ENCODE measurements around the gene BATF. TPM values are rescaled to one million over a fixed set of nuclear protein-coding genes. Genes with fewer than 3 reads are reported as not detected.

BATF gene
- total RNA-seq, 1 donor from 2014 or later, result not detected

DNA sequence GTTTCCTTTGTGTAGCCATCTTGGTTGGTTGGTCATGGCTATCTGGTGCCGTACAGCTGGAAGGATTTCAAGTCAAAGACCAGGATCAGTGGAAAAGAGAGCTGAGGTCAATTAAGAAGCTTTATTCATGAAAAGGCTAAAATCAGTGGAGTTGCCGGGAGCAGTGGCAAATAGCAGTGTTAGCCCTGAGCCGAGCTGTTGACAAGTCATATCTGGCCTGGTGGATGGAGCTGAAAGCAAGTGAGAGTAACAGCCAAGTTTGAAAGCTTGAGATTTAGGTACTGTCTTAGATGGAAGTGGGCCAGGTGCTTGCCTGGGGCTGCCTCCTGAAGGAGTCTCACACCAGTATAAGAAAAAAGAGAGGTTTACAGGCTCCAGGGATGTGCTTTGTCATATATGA lies 9.0 kb downstream of the BATF start:
- TF ChIP-seq, protein P1, sequence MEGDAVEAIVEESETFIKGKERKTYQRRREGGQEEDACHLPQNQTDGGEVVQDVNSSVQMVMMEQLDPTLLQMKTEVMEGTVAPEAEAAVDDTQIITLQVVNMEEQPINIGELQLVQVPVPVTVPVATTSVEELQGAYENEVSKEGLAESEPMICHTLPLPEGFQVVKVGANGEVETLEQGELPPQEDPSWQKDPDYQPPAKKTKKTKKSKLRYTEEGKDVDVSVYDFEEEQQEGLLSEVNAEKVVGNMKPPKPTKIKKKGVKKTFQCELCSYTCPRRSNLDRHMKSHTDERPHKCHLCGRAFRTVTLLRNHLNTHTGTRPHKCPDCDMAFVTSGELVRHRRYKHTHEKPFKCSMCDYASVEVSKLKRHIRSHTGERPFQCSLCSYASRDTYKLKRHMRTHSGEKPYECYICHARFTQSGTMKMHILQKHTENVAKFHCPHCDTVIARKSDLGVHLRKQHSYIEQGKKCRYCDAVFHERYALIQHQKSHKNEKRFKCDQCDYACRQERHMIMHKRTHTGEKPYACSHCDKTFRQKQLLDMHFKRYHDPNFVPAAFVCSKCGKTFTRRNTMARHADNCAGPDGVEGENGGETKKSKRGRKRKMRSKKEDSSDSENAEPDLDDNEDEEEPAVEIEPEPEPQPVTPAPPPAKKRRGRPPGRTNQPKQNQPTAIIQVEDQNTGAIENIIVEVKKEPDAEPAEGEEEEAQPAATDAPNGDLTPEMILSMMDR (conservative IDR thresholded peaks at IDR 0.05; ENCODE audit: low read depth, low read length), result no peak
- H3K4me3 ChIP-seq (ENCODE audit: low read depth, low read length), result no peak overlapping the region
- DNase-seq (ENCODE audit: low read depth), result no peak

DNA sequence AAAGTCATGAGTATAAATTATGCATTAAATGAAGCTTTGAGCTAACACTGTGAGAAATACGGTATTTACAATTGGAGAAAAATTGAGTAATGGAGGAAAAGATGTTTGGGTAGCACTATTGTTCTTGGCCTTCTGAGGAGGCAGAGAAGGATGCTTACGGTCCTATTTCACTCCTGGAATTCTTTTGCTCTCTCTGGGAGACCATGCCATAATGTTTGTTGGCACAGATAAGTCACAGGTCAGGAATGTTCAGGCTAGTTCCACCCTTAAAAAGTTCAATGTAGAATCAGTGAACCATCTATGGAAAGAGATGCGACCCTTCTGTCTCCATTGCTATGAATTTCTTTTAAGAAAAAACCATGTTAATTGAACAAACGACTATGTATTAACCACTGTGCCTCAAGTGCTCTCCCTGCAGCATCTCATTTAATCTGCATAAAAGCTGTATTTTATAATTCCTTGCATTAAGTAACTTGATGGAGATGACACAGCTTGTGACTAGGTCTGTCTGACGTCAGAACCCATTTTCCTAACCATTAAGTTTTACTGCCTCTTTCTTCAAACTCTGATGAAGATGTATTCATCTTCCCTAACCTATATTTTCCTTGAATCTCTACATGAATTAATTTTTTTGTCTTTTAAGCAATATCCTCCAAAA lies 9.5 kb downstream of the BATF start:
- no peak overlapping the region for H3K4me3 ChIP-seq (ENCODE audit: low read depth, low read length)
- no peak for DNase-seq (ENCODE audit: low read depth)
- TF ChIP-seq, protein P1 (conservative IDR thresholded peaks at IDR 0.05; ENCODE audit: low read depth, low read length), result no peak

DNA sequence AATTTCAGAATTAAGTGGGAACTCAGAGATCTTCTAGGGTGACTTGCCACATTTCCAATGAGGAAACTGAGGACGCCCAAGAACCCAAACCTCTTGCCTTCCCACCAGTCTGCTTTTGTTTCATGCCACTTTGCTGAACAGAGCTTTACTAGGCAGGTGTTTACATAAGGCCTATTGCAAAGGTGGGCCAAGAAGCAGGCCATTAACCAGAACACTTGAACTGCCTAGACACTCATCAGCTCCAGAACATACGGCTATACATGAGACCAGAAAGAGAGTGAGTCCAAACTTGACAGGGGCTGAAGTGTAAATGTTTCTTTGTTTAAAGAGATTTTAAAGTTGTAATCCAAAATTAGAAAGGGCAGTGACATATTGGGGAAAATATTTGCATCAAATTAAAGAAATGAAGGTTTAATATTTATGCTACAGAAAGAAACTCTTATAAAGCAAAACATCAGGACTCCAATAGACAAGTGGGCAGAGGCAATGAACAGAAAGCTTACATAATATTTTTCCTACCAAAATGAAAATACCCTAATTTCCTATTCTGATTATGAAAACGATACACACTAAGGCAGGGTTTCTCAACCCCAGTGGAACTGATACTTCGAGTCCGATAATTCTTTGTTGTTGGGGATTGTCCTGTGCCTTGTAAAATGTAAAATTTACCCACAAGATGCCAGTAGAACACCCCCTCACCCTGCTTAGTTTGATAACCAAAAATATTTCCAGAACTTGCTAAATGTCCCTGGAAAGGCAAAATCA lies 11.7 kb downstream of the BATF start:
- no peak for DNase-seq (ENCODE audit: low read depth)
- TF ChIP-seq, protein P1 (conservative IDR thresholded peaks at IDR 0.05; ENCODE audit: low read depth, low read length), result no peak
- H3K4me3 ChIP-seq (ENCODE audit: low read depth, low read length), result no peak overlapping the region

DNA sequence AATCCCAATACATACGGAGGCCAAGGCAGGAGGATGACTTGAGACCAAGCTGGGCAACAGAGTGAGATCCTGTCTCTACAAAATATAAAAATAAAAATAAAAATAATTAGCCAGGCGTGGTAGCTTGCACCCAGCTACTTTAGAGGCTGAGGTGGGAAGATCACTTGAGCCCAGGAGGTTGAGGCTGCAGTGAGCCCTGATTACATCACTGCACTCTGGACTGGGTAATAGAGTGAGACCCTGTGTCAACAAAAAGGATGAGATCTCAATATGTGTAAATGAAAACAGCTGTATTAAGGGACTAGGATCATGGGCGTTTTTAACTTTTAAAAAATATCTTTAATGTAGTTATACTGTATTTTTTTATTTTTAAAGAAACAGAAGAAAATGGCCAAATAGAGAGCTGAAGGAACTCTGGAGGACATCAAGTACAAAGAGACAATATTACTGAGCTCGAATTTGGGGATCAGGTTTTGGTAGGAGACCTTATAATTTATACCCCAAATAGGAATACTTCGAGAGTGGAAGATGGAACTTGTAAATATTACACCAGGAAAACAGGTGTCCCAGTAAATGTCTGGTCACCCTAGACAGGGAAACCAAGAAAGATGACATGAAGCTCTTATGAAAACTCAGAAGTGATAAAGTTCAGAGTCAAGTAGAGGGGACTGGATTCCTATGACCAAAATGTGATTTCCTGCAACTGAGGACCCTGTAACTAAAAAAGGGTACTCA lies 13.1 kb downstream of the BATF start:
- DNase-seq (ENCODE audit: low read depth), result no peak
- H3K4me3 ChIP-seq (ENCODE audit: low read depth, low read length), result no peak overlapping the region
- TF ChIP-seq, protein P1 (conservative IDR thresholded peaks at IDR 0.05; ENCODE audit: low read depth, low read length), result no peak

DNA sequence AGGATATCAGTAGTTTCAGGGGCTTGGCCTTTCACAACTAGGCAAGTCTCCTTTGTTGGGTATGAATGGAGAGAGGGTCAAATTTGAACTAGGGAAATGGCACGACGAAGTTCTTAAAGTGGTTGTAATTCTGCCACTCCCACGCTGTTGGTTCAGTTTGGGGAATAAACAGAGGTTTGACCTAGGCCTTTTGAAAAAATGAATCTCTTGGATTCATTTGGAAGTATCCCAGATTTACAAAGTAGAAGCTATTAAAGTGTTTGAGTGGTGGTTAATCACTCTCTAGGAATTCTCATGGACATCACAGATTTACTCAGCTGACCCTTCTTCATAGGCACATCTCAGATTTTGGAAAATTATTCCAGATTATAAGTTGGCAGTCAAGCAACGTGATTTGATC lies 14.8 kb downstream of the BATF start:
- H3K4me3 ChIP-seq (ENCODE audit: low read depth, low read length), result no peak overlapping the region
- no peak for DNase-seq (ENCODE audit: low read depth)
- TF ChIP-seq, protein P1 (conservative IDR thresholded peaks at IDR 0.05; ENCODE audit: low read depth, low read length), result no peak

DNA sequence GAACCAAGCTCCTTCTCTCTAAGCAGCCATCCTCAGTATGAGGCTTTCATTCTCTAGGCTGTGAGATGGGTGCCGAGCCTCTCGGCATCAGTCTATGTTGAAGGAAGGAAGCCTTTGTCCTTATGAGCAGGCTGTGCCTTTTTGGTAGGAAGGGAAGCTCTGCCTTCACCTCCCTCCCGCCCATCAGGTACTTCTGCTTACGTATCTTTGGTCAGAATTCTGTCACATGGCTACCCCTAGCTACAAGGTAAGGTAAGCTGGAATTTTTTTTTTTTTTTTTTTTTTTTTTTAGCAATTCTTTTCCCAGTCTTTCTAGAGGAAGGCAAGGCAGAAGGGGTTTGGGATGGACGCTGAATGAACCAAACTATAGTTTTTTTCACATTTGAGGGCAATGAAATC lies 16.9 kb downstream of the BATF start:
- no peak for DNase-seq (ENCODE audit: low read depth)
- TF ChIP-seq, protein P1 (conservative IDR thresholded peaks at IDR 0.05; ENCODE audit: low read depth, low read length), result no peak
- no peak overlapping the region for H3K4me3 ChIP-seq (ENCODE audit: low read depth, low read length)

All from epithelial cell of proximal tubule (primary cell).